Keratinocyte (primary cell): ENCODE results near the gene ARID3A. TPM values are rescaled to one million over a fixed set of nuclear protein-coding genes. Genes with fewer than 3 reads are reported as not detected.
A peak's percentile ranks its signal among the peaks of the same experiment; 100 is the strongest.

Experiments used
- DNase-seq: peaks from one replicate; pipeline ENCODE4 v3.0.0-alpha.2; 2011; ENCODE audit warnings: low read depth, missing footprints, low spot score
- FAIRE-seq: peaks from 2 replicates; lab custom pipeline; 2011; peaks lifted over from hg19 to GRCh38; lab: Jason Lieb, UNC
- H2AFZ ChIP-seq: 2 replicates; pipeline ENCODE4 v1.6.0; 2012; ENCODE audit warnings: low read length, control low read depth, inconsistent platforms; ENCODE audit not compliant: control insufficient read depth
- H3K27ac ChIP-seq: 2 replicates; pipeline ENCODE4 v1.5.1; 2011; ENCODE audit warnings: low read length; ENCODE audit not compliant: control insufficient read depth, insufficient read depth
- H3K27me3 ChIP-seq: 3 replicates; pipeline ENCODE4 v1.6.0; 2011; ENCODE audit warnings: low read length; ENCODE audit not compliant: control insufficient read depth, insufficient read depth; ENCODE audit errors: extremely low read depth
- H3K36me3 ChIP-seq, 2 experiments: 2 replicates in 1 of 2; 3 replicates in 1 of 2; pipeline ENCODE4 v1.5.1; 2011; ENCODE audit warnings: low read length in 2 of 2, mild to moderate bottlenecking in 1 of 2; ENCODE audit not compliant: control insufficient read depth in 2 of 2, insufficient read depth in 2 of 2; ENCODE audit errors: extremely low read depth in 1 of 2
- H3K4me1 ChIP-seq: 3 replicates; pipeline ENCODE4 v1.5.1; 2011; ENCODE audit warnings: low read length; ENCODE audit not compliant: control insufficient read depth, insufficient read depth; ENCODE audit errors: extremely low read depth
- H3K4me2 ChIP-seq: 3 replicates; pipeline ENCODE4 v1.6.0; 2011; ENCODE audit warnings: low read depth, low read length; ENCODE audit not compliant: control insufficient read depth, insufficient read depth; ENCODE audit errors: extremely low read depth
- H3K4me3 ChIP-seq, 3 experiments: fragments of 200-600 bp in 1 of 3; sonication (generic) in 1 of 3; 2 replicates in 2 of 3; 3 replicates in 1 of 3; pipeline ENCODE4 v1.5.1; 2011 to 2016; ENCODE audit warnings: low read length in 3 of 3, mild to moderate bottlenecking in 3 of 3, control low read depth in 2 of 3, inconsistent platforms in 1 of 3, low read depth in 1 of 3, mixed read lengths in 1 of 3, mixed run types in 1 of 3, moderate library complexity in 1 of 3; ENCODE audit not compliant: control insufficient read depth in 2 of 3, insufficient read depth in 2 of 3; ENCODE audit errors: extremely low read depth in 1 of 3
- H3K79me2 ChIP-seq: 2 replicates; pipeline ENCODE4 v1.6.0; 2012; ENCODE audit warnings: low read length; ENCODE audit not compliant: control insufficient read depth, insufficient read depth
- H3K9ac ChIP-seq: 3 replicates; pipeline ENCODE4 v1.6.0; 2011; ENCODE audit warnings: low read length; ENCODE audit not compliant: control insufficient read depth, insufficient read depth; ENCODE audit errors: extremely low read depth
- H3K9me1 ChIP-seq: 3 replicates; pipeline ENCODE4 v1.6.0; 2011; ENCODE audit warnings: low read length; ENCODE audit not compliant: control insufficient read depth, insufficient read depth; ENCODE audit errors: extremely low read depth
- H3K9me3 ChIP-seq: 2 replicates; pipeline ENCODE4 v1.5.1; 2012; ENCODE audit warnings: low read depth, low read length; ENCODE audit not compliant: control insufficient read depth
- H4K20me1 ChIP-seq: 3 replicates; pipeline ENCODE4 v1.6.0; 2011; ENCODE audit warnings: low read length; ENCODE audit not compliant: control insufficient read depth, insufficient read depth; ENCODE audit errors: extremely low read depth
- EZH2 ChIP-seq: IDR thresholded peaks from one replicate; pipeline ENCODE4 v1.6.1; 2012; ENCODE audit warnings: inconsistent platforms, mild to moderate bottlenecking, low read length, moderate library complexity
- dilution Hi-C: fragments of 300-500 bp; cut with MboI; formaldehyde crosslinking; loops from one replicate; pipeline ENCODE4 v1.7.0; 2020; ENCODE audit warnings: low sequenced_read_pairs; ENCODE audit not compliant: extremely low pct_ligation_motif_present
- polyA plus RNA-seq, 5 experiments: library from polyadenylated mRNA; depleted of rRNA in 3 of 5; stranded (reverse) in 3 of 5; stranded (forward) in 1 of 5; unstranded in 1 of 5; fragments of >200 nt; gene quantifications; 1 replicate in 1 of 5; 2 replicates in 3 of 5; 3 replicates in 1 of 5; pipeline versions ENCODE4 v1.2.1 to v1.2.3, GENCODE V29; 2011 to 2012; ENCODE audit warnings: missing spikeins in 2 of 5, low read depth in 1 of 5, low replicate concordance in 1 of 5
- TF ChIP-seq, protein P1 (sequence below), 3 experiments: IDR thresholded peaks in 1 of 3; conservative IDR thresholded peaks in 1 of 3; optimal IDR thresholded peaks in 1 of 3; 2 replicates in 2 of 3; 3 replicates in 1 of 3; pipeline versions ENCODE3 to v1.5.1; 2011; ENCODE audit warnings: low read length in 3 of 3, mild to moderate bottlenecking in 3 of 3, moderate library complexity in 2 of 3, control low read depth in 1 of 3, inconsistent platforms in 1 of 3; ENCODE audit not compliant: insufficient read depth in 2 of 3; ENCODE audit errors: extremely low read depth in 1 of 3

ARID3A gene
- polyA plus RNA-seq, 1 donor (not counting 4 experiments of a cell fraction or from before 2014, with no cell fraction given) = 2.6 TPM

DNA sequence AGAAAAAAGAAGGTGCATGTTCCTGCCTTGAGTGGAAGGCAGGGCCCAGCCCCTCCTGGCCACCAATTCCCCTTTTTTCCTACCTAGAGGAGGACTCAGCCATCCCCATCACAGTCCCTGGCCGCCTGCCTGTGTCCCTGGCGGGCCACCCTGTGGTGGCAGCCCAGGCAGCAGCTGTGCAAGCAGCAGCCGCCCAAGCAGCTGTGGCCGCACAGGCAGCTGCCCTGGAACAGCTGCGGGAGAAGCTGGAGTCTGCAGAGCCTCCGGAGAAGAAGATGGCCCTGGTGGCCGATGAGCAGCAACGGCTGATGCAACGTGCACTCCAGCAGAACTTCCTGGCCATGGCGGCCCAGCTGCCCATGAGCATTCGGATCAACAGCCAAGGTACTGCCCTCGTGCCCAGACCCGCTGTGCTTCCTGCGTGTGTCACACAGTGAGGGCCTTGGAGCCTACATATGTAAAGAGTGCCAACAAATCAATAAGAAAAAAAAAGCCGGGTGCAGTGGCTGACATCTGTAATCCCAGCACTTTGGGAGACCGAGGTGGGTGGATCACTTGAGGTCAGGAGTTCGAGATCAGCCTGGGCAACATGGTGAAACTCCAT is 40.8 kb downstream of the ARID3A start:
- Histone ChIP-seq H3K27me3 (no peaks in the 10 kb centered on the region), H3K79me2 (no peaks in the 10 kb centered on the region), H3K4me2 (no peak overlapping the region), H3K27ac (no peak overlapping the region), H4K20me1 (no peaks in the 10 kb centered on the region), H3K9ac (no peak overlapping the region), H3K9me1 (no peaks in the 10 kb centered on the region), H3K36me3 (peaks cover 11 to 19% of the 10 kb centered on the region in 2 experiments), H2AFZ (no peak overlapping the region), H3K4me3 (no peak overlapping the region), H3K9me3 (peaks cover 7% of the 10 kb centered on the region), H3K4me1 (no peaks in the 10 kb centered on the region)
- dilution Hi-C loops = no loop called here
- TF ChIP-seq EZH2 = no peak
- TF ChIP-seq, protein P1, sequence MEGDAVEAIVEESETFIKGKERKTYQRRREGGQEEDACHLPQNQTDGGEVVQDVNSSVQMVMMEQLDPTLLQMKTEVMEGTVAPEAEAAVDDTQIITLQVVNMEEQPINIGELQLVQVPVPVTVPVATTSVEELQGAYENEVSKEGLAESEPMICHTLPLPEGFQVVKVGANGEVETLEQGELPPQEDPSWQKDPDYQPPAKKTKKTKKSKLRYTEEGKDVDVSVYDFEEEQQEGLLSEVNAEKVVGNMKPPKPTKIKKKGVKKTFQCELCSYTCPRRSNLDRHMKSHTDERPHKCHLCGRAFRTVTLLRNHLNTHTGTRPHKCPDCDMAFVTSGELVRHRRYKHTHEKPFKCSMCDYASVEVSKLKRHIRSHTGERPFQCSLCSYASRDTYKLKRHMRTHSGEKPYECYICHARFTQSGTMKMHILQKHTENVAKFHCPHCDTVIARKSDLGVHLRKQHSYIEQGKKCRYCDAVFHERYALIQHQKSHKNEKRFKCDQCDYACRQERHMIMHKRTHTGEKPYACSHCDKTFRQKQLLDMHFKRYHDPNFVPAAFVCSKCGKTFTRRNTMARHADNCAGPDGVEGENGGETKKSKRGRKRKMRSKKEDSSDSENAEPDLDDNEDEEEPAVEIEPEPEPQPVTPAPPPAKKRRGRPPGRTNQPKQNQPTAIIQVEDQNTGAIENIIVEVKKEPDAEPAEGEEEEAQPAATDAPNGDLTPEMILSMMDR (optimal IDR thresholded peaks at IDR 0.05 in 1 of 3, IDR thresholded peaks at IDR 0.05 in 1 of 3, conservative IDR thresholded peaks at IDR 0.05 in 1 of 3; ENCODE audit: extremely low read depth in 1 of 3, insufficient read depth in 2 of 3, low read length in 3 of 3) = no peak
- FAIRE-seq (no peak), DNase-seq (no peak)

DNA sequence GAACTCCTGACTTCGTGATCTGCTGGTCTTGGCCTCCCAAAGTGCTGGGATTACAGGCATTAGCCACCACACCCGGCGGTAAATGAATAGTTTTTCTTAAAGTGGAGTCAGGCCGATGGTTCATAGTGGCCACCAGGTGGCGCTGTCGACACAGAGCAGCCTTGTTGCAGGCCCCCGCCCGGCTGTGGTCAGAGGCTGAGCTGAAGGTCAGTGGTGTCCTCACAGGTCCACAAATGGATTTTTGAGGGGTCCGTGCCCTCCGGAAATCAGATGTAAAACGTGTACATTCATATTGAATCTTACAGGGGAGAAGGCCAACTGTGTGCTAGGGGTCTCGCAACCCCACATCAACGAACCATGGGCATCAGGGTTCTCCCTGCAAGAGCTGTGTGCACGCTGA is 44.9 kb downstream of the ARID3A start:
- Histone ChIP-seq H3K27ac (no peak overlapping the region), H4K20me1 (no peaks in the 10 kb centered on the region), H3K9me1 (no peaks in the 10 kb centered on the region), H3K79me2 (no peaks in the 10 kb centered on the region), H3K9ac (no peak overlapping the region), H3K27me3 (no peaks in the 10 kb centered on the region), H3K9me3 (peaks cover 7% of the 10 kb centered on the region), H3K4me3 (no peak overlapping the region), H2AFZ (no peak overlapping the region), H3K4me2 (no peak overlapping the region), H3K36me3 (peaks cover 11 to 12% of the 10 kb centered on the region in 2 experiments), H3K4me1 (no peaks in the 10 kb centered on the region)
- FAIRE-seq (no peak), DNase-seq (no peak)
- TF ChIP-seq EZH2 = no peak
- TF ChIP-seq, protein P1 (optimal IDR thresholded peaks at IDR 0.05 in 1 of 3, IDR thresholded peaks at IDR 0.05 in 1 of 3, conservative IDR thresholded peaks at IDR 0.05 in 1 of 3; ENCODE audit: extremely low read depth in 1 of 3, insufficient read depth in 2 of 3, low read length in 3 of 3) = peak; percentile 66 to 71 (median 69)
- dilution Hi-C loops = no loop called here
